ENCODE data around the gene ATG16L2. TPM values are rescaled to one million over a fixed set of nuclear protein-coding genes. Genes with fewer than 3 reads are reported as not detected.
A peak's percentile ranks its signal among the peaks of the same experiment; 100 is the strongest.

Gene ATG16L2
- total and polyA plus RNA-seq, 2 of the 4 experiments (the other 2 are of a cell fraction), result 1.3 to 12.7 TPM

- Histone ChIP-seq H4K20me1 (ENCODE audit: insufficient read depth, low read length) (no peaks in the 10 kb centered on the region), H2AK5ac (ENCODE audit: low read depth, low read length) (peak overlapping the region; percentile 58), H3K4me2 (ENCODE audit: low read depth, low read length) (no peak overlapping the region), H4K5ac (ENCODE audit: low read depth, low read length) (no peak overlapping the region), H3K4me1 (ENCODE audit: control insufficient read depth, insufficient read depth, low read length) (peaks cover 24% of the 10 kb centered on the region), H2BK5ac (ENCODE audit: low read depth, low read length, poor library complexity, severe bottlenecking) (no peak overlapping the region), H3K23ac (ENCODE audit: low read depth, low read length) (no peak overlapping the region), H3K14ac (replicated peaks; ENCODE audit: low read depth, low read length) (no peak overlapping the region; the same call in 1 of the 2 replicates), H3K79me1 (ENCODE audit: low read depth in 1 of 2, low read length in 2 of 2) (peaks cover 11 to 65% of the 10 kb centered on the region in 2 experiments; a peak in 3 of 4 replicates), H3K27me3 (ENCODE audit: control insufficient read depth, insufficient read depth, low read length) (no peaks in the 10 kb centered on the region), H3K9ac (ENCODE audit: low read depth, low read length) (no peak overlapping the region), H2AK9ac (replicated peaks; ENCODE audit: low read depth, low read length, poor library complexity) (peak overlapping the region; percentile 80), H3K4ac (ENCODE audit: low read depth, low read length) (peak overlapping the region; percentile 4), H4K8ac (ENCODE audit: low read depth in 2 of 2, low read length in 2 of 2) (no peak overlapping the region), H3K56ac (ENCODE audit: extremely low read depth, insufficient read depth, low read length) (no peak overlapping the region), H3K18ac (ENCODE audit: low read depth, low read length) (no peak overlapping the region), H3K36me3 (ENCODE audit: control insufficient read depth, insufficient read depth, low read length) (no peaks in the 10 kb centered on the region), H2AFZ (replicated peaks; ENCODE audit: low read length, poor library complexity) (no peak overlapping the region), H2BK20ac (ENCODE audit: low read depth, low read length) (no peak overlapping the region), H3K4me3 (ENCODE audit: insufficient read depth, low read depth, low read length) (no peak overlapping the region), H3K9me1 (ENCODE audit: insufficient read depth, low read length) (peaks cover 22% of the 10 kb centered on the region), H3K27ac (ENCODE audit: insufficient read depth, low read length) (no peak overlapping the region), H4K91ac (ENCODE audit: insufficient read depth, low read depth, low read length) (no peak overlapping the region), H2BK120ac (ENCODE audit: low read depth, low read length) (no peak overlapping the region), H3K9me3 (ENCODE audit: control insufficient read depth, insufficient read depth, low read length) (no peaks in the 10 kb centered on the region), H2BK15ac (ENCODE audit: low read depth, low read length) (no peak overlapping the region)
- DNase-seq, result peak; percentile 18
- in situ Hi-C loops (cut with MboI; ENCODE audit: low sequenced_read_pairs), result no loop called here
- 85% methylated on average over 2 of the region's 7 CpGs; no CpG with 5 or more reads in 1 of the 2 experiments for WGBS, 2 experiments (ENCODE audit: extremely low coverage in 2 of 2, insufficient read length in 1 of 2)
- intact Hi-C loops (cut with micrococcal nuclease), result no loop called here
- BruUV-seq (replicated peaks), result no TSS peak
- ATAC-seq (ENCODE audit: low read depth), result no peak
- TF ChIP-seq FOS (IDR thresholded peaks at IDR 0.05; ENCODE audit: low read depth, low read length) (no peak), MAZ (IDR thresholded peaks at IDR 0.05; ENCODE audit: borderline replicate concordance, low read depth, low read length) (no peak), RCOR1 (IDR thresholded peaks at IDR 0.05; ENCODE audit: insufficient replicate concordance, low read length) (no peak), POLR2A (IDR thresholded peaks at IDR 0.05; ENCODE audit: low read depth, low read length) (no peak), CTCF (conservative IDR thresholded peaks at IDR 0.05; ENCODE audit: low read depth, low read length) (no peak), SMC3 (IDR thresholded peaks at IDR 0.05; ENCODE audit: low read depth, low read length) (no peak), USF2 (IDR thresholded peaks at IDR 0.05; ENCODE audit: low read depth, low read length) (no peak), RFX5 (IDR thresholded peaks at IDR 0.05; ENCODE audit: low read depth, low read length) (no peak), CEBPB (IDR thresholded peaks at IDR 0.05; ENCODE audit: low read depth, low read length) (no peak), RAD21 (IDR thresholded peaks at IDR 0.05; ENCODE audit: low read length) (no peak), CHD1 (IDR thresholded peaks at IDR 0.05; ENCODE audit: low read depth, low read length) (no peak), MXI1 (IDR thresholded peaks at IDR 0.05; ENCODE audit: borderline replicate concordance, low read depth, low read length) (no peak), ELK1 (IDR thresholded peaks at IDR 0.05; ENCODE audit: borderline replicate concordance, low read depth, low read length) (no peak), MAFK (IDR thresholded peaks at IDR 0.05; ENCODE audit: low read depth, low read length) (no peak)
- dilution Hi-C loops (cut with HindIII; ENCODE audit: low sequenced_read_pairs, unreplicated experiment), result no loop called here
- ChIA-PET POLR2A (ENCODE audit: unreplicated experiment) (no interaction called here), CTCF (no interaction called here)
Observed at GRCh38 chr11:72816404-72816990, 2.3 kb downstream of the ATG16L2 start.

Data from IMR-90 (cell line).